Right atrium auricular region (tissue), 2 donors: Measurements from ENCODE around the gene PEPD. TPM values are rescaled to one million over a fixed set of nuclear protein-coding genes. Genes with fewer than 3 reads are reported as not detected.

Source experiments
- DNase-seq: peaks from one replicate; pipeline ENCODE4 v3.0.0-alpha.2; 2019; ENCODE audit warnings: low spot score
- H3K27ac ChIP-seq, 2 donors: fragments of 200-600 bp; sonication (generic); 1 replicate in 1 of 2; 2 replicates in 1 of 2; pipeline ENCODE4 v1.5.1; 2016 to 2019
- H3K27me3 ChIP-seq, 2 donors: fragments of 200-600 bp; sonication (generic); one replicate each; pipeline versions ENCODE4 v1.5.1 to v1.6.0; 2017 to 2019
- H3K36me3 ChIP-seq: fragments of 200-600 bp; sonication (generic); one replicate; pipeline ENCODE4 v1.5.1; 2016
- H3K4me1 ChIP-seq, 2 donors: fragments of 200-600 bp; sonication (generic); one replicate each; pipeline versions ENCODE4 v1.5.1 to v1.6.0; 2017 to 2019
- H3K4me3 ChIP-seq, 2 donors: fragments of 200-600 bp; sonication (generic); 1 replicate in 1 of 2; 2 replicates in 1 of 2; pipeline ENCODE4 v1.5.1; 2017 to 2019; ENCODE audit warnings: mild to moderate bottlenecking in 1 of 2, moderate library complexity in 1 of 2
- H3K9me3 ChIP-seq, 2 donors: fragments of 200-600 bp; sonication (generic); one replicate each; pipeline ENCODE4 v1.5.1; 2019
- total RNA-seq, 2 donors: library from RNA; depleted of rRNA; stranded (reverse); fragments of >200 nt; gene quantifications; one replicate each; pipeline ENCODE4 v1.1.0, GENCODE V29; 2016
- TF ChIP-seq, protein P1 (sequence below), 2 donors: fragments of 200-600 bp; sonication (generic); IDR thresholded peaks; one replicate each; pipeline ENCODE4 v1.5.1; 2019; ENCODE audit warnings: antibody characterized with exemption in 2 of 2

PEPD gene
- total RNA-seq, 2 donors from 2014 or later: 27.1 to 38.9 TPM

DNA sequence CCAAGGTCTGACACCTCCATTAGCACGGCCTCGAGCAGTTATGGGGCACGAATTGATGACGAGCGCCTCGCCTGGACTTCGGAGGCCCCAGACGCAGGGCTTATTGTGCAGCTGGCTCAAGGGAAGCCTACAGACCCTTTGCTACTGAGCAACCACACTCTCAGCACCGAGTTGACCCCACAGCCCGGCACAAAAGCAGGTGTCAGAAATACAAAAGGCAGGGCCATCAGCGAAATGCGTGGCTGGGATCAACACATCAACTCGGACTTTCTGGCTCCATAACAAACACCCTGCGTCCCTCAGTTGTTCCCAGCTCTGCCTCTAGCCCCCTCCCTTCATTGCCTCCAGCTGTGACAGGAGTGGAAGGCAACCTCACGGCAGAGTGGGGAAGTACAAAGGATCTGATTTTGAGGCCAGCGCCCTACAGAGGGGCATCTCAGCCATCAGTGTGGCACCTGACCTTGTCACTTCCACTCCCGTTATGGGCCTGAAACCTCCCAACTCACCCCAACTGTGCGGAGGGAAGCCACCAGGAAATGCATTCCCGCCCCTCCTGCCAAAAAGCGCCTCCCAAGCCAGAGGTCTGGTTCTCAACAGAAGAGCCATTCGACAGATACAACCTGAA, 18.0 kb downstream of the PEPD start:
- DNase-seq: no peak
- TF ChIP-seq, protein P1, sequence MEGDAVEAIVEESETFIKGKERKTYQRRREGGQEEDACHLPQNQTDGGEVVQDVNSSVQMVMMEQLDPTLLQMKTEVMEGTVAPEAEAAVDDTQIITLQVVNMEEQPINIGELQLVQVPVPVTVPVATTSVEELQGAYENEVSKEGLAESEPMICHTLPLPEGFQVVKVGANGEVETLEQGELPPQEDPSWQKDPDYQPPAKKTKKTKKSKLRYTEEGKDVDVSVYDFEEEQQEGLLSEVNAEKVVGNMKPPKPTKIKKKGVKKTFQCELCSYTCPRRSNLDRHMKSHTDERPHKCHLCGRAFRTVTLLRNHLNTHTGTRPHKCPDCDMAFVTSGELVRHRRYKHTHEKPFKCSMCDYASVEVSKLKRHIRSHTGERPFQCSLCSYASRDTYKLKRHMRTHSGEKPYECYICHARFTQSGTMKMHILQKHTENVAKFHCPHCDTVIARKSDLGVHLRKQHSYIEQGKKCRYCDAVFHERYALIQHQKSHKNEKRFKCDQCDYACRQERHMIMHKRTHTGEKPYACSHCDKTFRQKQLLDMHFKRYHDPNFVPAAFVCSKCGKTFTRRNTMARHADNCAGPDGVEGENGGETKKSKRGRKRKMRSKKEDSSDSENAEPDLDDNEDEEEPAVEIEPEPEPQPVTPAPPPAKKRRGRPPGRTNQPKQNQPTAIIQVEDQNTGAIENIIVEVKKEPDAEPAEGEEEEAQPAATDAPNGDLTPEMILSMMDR (IDR thresholded peaks at IDR 0.05): no peak
- H3K27ac ChIP-seq: no peak overlapping the region
- H3K27me3 ChIP-seq: no peaks in the 10 kb centered on the region
- peaks cover 0 to 5% of the 10 kb centered on the region in 2 donors for H3K4me1 ChIP-seq
- H3K4me3 ChIP-seq: no peak overlapping the region
- peaks cover 8% of the 10 kb centered on the region for H3K36me3 ChIP-seq
- H3K9me3 ChIP-seq: no peaks in the 10 kb centered on the region

DNA sequence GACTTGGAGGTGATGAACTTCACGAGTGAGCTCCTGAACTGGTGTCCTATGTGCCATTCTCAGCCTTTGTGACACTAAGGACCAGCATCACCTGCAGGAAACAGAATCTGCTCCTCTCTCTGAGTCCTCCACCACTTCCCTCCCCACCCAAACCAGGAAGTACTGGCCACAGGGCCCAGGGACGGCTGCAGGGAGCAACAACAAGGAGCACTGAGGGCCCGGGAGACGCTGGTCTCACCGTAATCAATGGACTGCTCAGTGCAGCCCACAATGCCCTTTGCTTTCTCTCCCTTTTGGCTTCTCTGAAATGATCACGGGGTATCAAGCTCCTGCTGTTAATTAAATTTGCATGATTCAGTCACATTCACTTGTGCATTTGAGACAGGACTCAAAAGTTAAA, 18.6 kb downstream of the PEPD start:
- TF ChIP-seq, protein P1 (IDR thresholded peaks at IDR 0.05): no peak
- H3K36me3 ChIP-seq: peaks cover 10% of the 10 kb centered on the region
- H3K27me3 ChIP-seq: no peaks in the 10 kb centered on the region
- H3K4me1 ChIP-seq: peaks cover 0 to 5% of the 10 kb centered on the region in 2 donors
- no peak overlapping the region for H3K4me3 ChIP-seq
- H3K9me3 ChIP-seq: no peaks in the 10 kb centered on the region
- DNase-seq: no peak
- H3K27ac ChIP-seq: no peak overlapping the region

DNA sequence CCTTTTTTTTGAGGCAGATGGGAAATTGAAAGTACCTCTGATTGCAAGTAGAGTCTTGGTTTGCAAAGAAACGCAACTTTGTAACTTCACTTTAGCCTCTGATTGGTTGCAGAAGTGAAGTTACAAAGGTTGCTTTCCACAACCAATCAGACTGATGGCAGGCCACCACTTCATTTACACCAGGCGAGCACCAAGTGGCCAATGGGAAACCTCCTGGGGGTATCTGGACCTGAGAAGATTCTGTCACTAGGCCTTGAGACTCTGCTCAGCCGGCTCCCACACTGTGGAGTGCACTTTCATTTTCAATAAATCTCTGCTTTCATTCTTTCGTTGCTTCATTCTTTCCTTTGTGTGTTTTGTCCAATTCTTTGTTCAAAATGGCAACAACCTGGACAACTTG, 19.1 kb downstream of the PEPD start:
- H3K4me1 ChIP-seq: peaks cover 0 to under 1% of the 10 kb centered on the region in 2 donors
- H3K9me3 ChIP-seq: no peaks in the 10 kb centered on the region
- TF ChIP-seq, protein P1 (IDR thresholded peaks at IDR 0.05): no peak
- H3K27ac ChIP-seq: no peak overlapping the region
- H3K4me3 ChIP-seq: no peak overlapping the region
- peaks cover 10% of the 10 kb centered on the region for H3K36me3 ChIP-seq
- DNase-seq: no peak
- no peaks in the 10 kb centered on the region for H3K27me3 ChIP-seq

DNA sequence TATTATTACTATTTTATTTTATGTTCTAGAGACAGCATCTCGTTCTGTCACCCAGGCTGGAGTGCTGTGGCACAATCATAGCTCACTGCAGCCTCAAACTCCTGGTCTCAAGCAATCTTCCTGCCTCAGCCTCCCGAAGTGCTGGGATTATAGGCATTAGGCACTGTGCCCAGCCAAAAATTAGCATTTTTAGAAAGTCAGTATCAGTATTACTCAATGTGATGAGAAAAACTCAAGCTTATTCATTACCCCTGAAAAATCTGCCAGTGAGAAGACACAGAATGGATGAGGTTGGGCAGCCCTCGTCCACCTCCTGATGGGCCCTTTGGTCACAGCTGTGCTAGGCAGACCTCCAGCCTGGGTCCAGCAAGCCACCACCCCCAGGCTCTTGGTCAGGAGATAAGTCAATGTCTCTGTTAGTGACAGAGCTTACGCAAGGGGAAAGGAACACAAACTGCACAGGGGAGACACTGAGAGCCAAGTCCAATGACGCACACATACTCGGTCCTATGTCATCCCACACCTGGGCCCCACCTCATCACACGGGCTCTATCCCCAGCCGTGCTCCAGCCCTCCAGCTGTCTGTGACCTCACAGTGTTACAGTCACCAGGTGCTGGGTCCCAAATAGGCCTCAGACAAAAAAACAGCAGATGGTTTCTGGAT, 19.8 kb downstream of the PEPD start:
- TF ChIP-seq, protein P1 (IDR thresholded peaks at IDR 0.05): no peak
- H3K36me3 ChIP-seq: peaks cover 10% of the 10 kb centered on the region
- no peaks in the 10 kb centered on the region for H3K27me3 ChIP-seq
- no peak overlapping the region for H3K4me3 ChIP-seq
- no peaks in the 10 kb centered on the region for H3K9me3 ChIP-seq
- no peaks in the 10 kb centered on the region for H3K4me1 ChIP-seq
- no peak overlapping the region for H3K27ac ChIP-seq
- no peak for DNase-seq

DNA sequence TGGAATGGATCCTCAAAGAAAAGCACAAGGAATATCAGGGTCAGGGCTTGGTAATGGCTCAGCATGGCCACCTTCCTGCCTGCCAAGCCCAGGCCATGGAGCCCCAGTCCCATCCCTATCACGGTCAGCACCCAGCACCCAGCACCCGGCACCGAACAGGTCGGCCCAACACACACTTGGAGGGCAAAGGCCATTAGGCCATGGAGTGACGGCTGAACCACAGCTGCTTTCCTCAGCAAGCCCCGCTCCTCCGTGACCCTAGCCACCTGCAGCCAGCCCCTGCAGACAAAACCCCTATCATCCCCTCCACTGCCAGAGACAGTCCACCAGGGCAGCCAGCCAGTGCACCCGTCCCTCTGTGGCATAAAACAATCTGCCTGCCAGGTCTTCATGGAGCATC, 20.6 kb downstream of the PEPD start:
- H3K27ac ChIP-seq: no peak overlapping the region
- H3K9me3 ChIP-seq: no peaks in the 10 kb centered on the region
- no peak for DNase-seq
- H3K4me3 ChIP-seq: no peak overlapping the region
- H3K36me3 ChIP-seq: peaks cover 10% of the 10 kb centered on the region
- no peaks in the 10 kb centered on the region for H3K4me1 ChIP-seq
- TF ChIP-seq, protein P1 (IDR thresholded peaks at IDR 0.05): no peak
- H3K27me3 ChIP-seq: no peaks in the 10 kb centered on the region
